CD14-positive monocyte (primary cell): ENCODE measurements around the gene JAK1. TPM values are rescaled to one million over a fixed set of nuclear protein-coding genes. Genes with fewer than 3 reads are reported as not detected.
"Not testable (repeated sequence)": the region's sequence is repeated elsewhere in the genome, so short reads cannot be mapped to it uniquely, and the experiment has no call there.

Source experiments
- DNase-seq, 3 donors: peaks; one replicate each; pipeline ENCODE4 v3.0.0-alpha.2; 2011 to 2022
- H2AFZ ChIP-seq: 2 replicates; pipeline ENCODE4 v1.6.0; 2012; ENCODE audit warnings: mild to moderate bottlenecking, low read depth, low read length, inconsistent platforms; ENCODE audit not compliant: insufficient read depth, poor library complexity, severe bottlenecking
- H3K27ac ChIP-seq, 2 donors: 1 replicate in 1 of 2; 2 replicates in 1 of 2; pipeline ENCODE4 v1.5.1; 2012 to 2013; ENCODE audit warnings: low read length in 2 of 2, control low read depth in 1 of 2, inconsistent platforms in 1 of 2, low read depth in 1 of 2, mild to moderate bottlenecking in 1 of 2
- H3K27me3 ChIP-seq, 2 donors: one replicate each; pipeline versions ENCODE4 v1.6.0 to v1.6.1; 2011 to 2013; ENCODE audit warnings: low read length in 2 of 2; ENCODE audit not compliant: control insufficient read depth in 2 of 2, insufficient read depth in 2 of 2
- H3K36me3 ChIP-seq, 2 donors: replicated peaks in 1 of 2; 1 replicate in 1 of 2; 2 replicates in 1 of 2; pipeline versions ENCODE4 v1.5.1 to v1.6.1; 2012 to 2013; ENCODE audit warnings: low read length in 2 of 2, control low read depth in 1 of 2, inconsistent platforms in 1 of 2, mild to moderate bottlenecking in 1 of 2; ENCODE audit not compliant: insufficient read depth in 2 of 2, control insufficient read depth in 1 of 2
- H3K4me1 ChIP-seq, 2 donors: 1 replicate in 1 of 2; 2 replicates in 1 of 2; pipeline versions ENCODE4 v1.5.1 to v1.6.1; 2012 to 2013; ENCODE audit warnings: low read length in 2 of 2, control low read depth in 1 of 2, inconsistent platforms in 1 of 2, mild to moderate bottlenecking in 1 of 2, moderate library complexity in 1 of 2; ENCODE audit not compliant: insufficient read depth in 2 of 2, control insufficient read depth in 1 of 2
- H3K4me2 ChIP-seq: replicated peaks from 2 replicates; pipeline ENCODE3; 2012; ENCODE audit warnings: low read length, moderate library complexity, mild to moderate bottlenecking; ENCODE audit not compliant: poor library complexity, severe bottlenecking; ENCODE audit errors: extremely low read depth
- H3K4me3 ChIP-seq, 3 experiments: fragments of 200-600 bp in 1 of 3; sonication (generic) in 1 of 3; replicated peaks in 1 of 3; 1 replicate in 2 of 3; 2 replicates in 1 of 3; pipeline ENCODE4 v1.5.1; 2011 to 2013; ENCODE audit warnings: low read length in 3 of 3, mild to moderate bottlenecking in 3 of 3, control low read depth in 2 of 3, low read depth in 2 of 3, inconsistent platforms in 1 of 3, moderate library complexity in 1 of 3
- H3K79me2 ChIP-seq: 2 replicates; pipeline ENCODE4 v1.6.0; 2012; ENCODE audit warnings: mild to moderate bottlenecking, control low read depth, inconsistent platforms, low read length, moderate library complexity; ENCODE audit not compliant: insufficient read depth
- H3K9ac ChIP-seq: 2 replicates; pipeline ENCODE4 v1.6.0; 2017; ENCODE audit warnings: low read length, mild to moderate bottlenecking; ENCODE audit not compliant: insufficient read depth, poor library complexity, severe bottlenecking
- H3K9me3 ChIP-seq, 2 donors: replicated peaks in 1 of 2; 1 replicate in 1 of 2; 2 replicates in 1 of 2; pipeline versions ENCODE4 v1.5.1 to v1.6.1; 2012 to 2013; ENCODE audit warnings: low read length in 2 of 2, control low read depth in 1 of 2; ENCODE audit not compliant: control insufficient read depth in 1 of 2, insufficient read depth in 1 of 2
- H4K20me1 ChIP-seq: 2 replicates; pipeline ENCODE4 v1.6.0; 2012; ENCODE audit warnings: mild to moderate bottlenecking, low read length, control low read depth, moderate library complexity; ENCODE audit not compliant: insufficient read depth
- H3K27ac Mint-ChIP-seq, 7 donors: one replicate each; pipeline ENCODE4 v1.8.0; 2020; ENCODE audit warnings: mild to moderate bottlenecking in 7 of 7, mixed read lengths in 7 of 7, moderate library complexity in 6 of 7, inconsistent platforms in 2 of 7
- H3K27me3 Mint-ChIP-seq, 3 donors: one replicate each; pipeline ENCODE4 v1.8.0; 2021 to 2022; ENCODE audit warnings: low read depth in 3 of 3, mild to moderate bottlenecking in 3 of 3, mixed read lengths in 3 of 3, moderate library complexity in 3 of 3, inconsistent platforms in 1 of 3
- H3K36me3 Mint-ChIP-seq, 2 donors: one replicate each; pipeline ENCODE4 v1.8.0; 2020; ENCODE audit warnings: mixed read lengths in 2 of 2, inconsistent platforms in 1 of 2, mild to moderate bottlenecking in 1 of 2
- H3K4me1 Mint-ChIP-seq: one replicate; pipeline ENCODE4 v1.8.0; 2020; ENCODE audit warnings: mild to moderate bottlenecking, mixed read lengths
- H3K4me3 Mint-ChIP-seq, 2 donors: one replicate each; pipeline ENCODE4 v1.8.0; 2020; ENCODE audit warnings: mild to moderate bottlenecking in 2 of 2, mixed read lengths in 2 of 2, moderate library complexity in 1 of 2
- H3K9me3 Mint-ChIP-seq, 7 donors: one replicate each; pipeline ENCODE4 v1.8.0; 2020 to 2022; ENCODE audit warnings: mixed read lengths in 7 of 7, mild to moderate bottlenecking in 6 of 7, moderate library complexity in 6 of 7, inconsistent platforms in 2 of 7
- WGBS: methylation state at CpG from one replicate; pipeline ENCODE4 v1.1.5; 2013; ENCODE audit warnings: missing lambda C conversion rate; ENCODE audit not compliant: insufficient coverage; 5-methylcytosine and 5-hydroxymethylcytosine counted together
- intact Hi-C, 2 donors: fragments of 100-400 bp; cut with micrococcal nuclease; formaldehyde crosslinking; loops; one replicate each; pipeline versions ENCODE4 v1.15.0 to v1.15.1; 2023
- polyA plus RNA-seq, 3 donors: library from polyadenylated mRNA; depleted of rRNA in 1 of 3; unstranded in 2 of 3; stranded (reverse) in 1 of 3; fragments of 300-500 nt in 2 of 3; fragments of >200 nt in 1 of 3; fragmentation: Illumina TruSeq in 2 of 3; gene quantifications; 1 replicate in 2 of 3; 2 replicates in 1 of 3; pipeline ENCODE4 v1.2.3, GENCODE V29; 2012 to 2021
- TF ChIP-seq, protein P1 (sequence below): fragments of 200-600 bp; IDR thresholded peaks from one replicate; pipeline ENCODE4 v1.8.0; 2022; ENCODE audit warnings: antibody characterized with exemption, mild to moderate bottlenecking

JAK1 gene
- polyA plus RNA-seq, 3 donors: 43.1 to 76.2 (median 72.6) TPM

DNA sequence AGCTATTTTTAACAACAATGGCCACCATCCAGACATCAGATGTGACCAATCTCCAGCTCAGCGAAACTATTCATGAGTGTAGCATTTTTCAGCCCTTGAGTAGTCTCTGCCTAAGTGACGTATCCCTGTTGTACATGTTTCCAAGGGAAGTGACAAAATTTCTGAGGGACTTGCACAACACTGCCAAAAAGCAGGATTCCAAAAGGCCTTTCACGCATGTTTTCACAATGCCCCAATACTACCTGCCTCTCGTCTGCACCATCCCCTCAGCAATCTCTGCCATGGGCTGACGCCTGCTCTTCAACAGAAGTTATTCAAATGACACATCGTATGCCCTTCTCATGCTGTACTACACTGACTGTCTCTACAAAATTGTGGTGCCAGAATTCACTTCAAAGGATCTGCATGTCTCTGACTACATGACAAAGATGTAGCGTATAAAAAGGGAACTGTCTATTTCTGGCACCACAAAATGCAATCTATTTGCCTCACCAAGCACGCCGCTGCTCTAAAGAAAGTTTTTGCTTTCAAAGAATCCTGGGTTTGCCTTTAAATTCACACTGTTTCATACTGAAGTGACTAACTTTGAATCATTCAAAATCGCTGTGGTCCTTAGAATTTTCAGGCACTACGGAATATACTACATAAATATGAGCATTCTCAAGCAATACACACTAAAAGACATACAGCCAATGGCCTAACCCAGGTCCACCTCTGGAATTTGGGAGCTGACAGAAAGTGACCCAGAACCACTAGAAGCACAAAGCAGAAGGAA is 32.9 kb downstream of the JAK1 start:
- Histone ChIP-seq H3K27ac (peak overlapping the region; percentile 70 to 92), H3K79me2 (peaks cover 82% of the 10 kb centered on the region), H2AFZ (no peak overlapping the region), H4K20me1 (peaks cover 98% of the 10 kb centered on the region), H3K4me1 (peaks cover 37 to 42% of the 10 kb centered on the region in 2 donors), H3K9ac (peak overlapping the region; percentile 48), H3K9me3 (no peaks in the 10 kb centered on the region), H3K4me2 (peak overlapping the region; percentile 62), H3K27me3 (no peaks in the 10 kb centered on the region), H3K36me3 (no peaks in the 10 kb centered on the region), H3K4me3 (peak overlapping the region in 2 of 3 experiments; percentile 8 to 48)
- Mint-ChIP-seq H3K36me3 (peaks cover 5 to 8% of the 10 kb centered on the region in 2 donors), H3K4me1 (peaks cover 54% of the 10 kb centered on the region), H3K27ac (peak overlapping the region; percentile 95 to 99 (median 98)), H3K4me3 (peak overlapping the region; percentile 61 to 79), H3K9me3 (peaks cover 0 to 2% (median 0%) of the 10 kb centered on the region in 7 donors), H3K27me3 (peaks cover 0 to 3% (median 2%) of the 10 kb centered on the region in 3 donors)
- DNase-seq: peak; percentile 89 to 97 (median 94)
- intact Hi-C loops: loop anchor here (5.0 to 10.0 kb wide), 3 partner anchors 34 to 71 kb away; partner anchors contain the start of gene JAK1 (in 2 of the 2)
- 5% methylated on average over 10 of the region's 11 CpGs for WGBS
- TF ChIP-seq, protein P1, sequence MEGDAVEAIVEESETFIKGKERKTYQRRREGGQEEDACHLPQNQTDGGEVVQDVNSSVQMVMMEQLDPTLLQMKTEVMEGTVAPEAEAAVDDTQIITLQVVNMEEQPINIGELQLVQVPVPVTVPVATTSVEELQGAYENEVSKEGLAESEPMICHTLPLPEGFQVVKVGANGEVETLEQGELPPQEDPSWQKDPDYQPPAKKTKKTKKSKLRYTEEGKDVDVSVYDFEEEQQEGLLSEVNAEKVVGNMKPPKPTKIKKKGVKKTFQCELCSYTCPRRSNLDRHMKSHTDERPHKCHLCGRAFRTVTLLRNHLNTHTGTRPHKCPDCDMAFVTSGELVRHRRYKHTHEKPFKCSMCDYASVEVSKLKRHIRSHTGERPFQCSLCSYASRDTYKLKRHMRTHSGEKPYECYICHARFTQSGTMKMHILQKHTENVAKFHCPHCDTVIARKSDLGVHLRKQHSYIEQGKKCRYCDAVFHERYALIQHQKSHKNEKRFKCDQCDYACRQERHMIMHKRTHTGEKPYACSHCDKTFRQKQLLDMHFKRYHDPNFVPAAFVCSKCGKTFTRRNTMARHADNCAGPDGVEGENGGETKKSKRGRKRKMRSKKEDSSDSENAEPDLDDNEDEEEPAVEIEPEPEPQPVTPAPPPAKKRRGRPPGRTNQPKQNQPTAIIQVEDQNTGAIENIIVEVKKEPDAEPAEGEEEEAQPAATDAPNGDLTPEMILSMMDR: no peak

DNA sequence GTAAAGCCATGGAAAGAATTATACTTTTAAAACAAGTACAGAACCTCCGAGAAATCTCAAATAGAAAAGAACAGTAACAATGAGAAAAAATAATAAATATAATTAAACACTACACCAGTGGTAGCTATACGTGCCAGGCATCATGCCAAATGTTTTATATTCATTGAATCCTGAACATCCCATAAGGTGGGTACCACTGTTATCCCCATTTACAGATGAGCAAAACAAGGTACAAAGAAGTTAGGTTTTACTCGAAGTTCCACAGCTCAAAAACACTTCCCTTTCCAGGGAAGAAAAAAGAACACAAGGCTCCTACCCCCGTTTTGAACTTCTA is 33.4 kb downstream of the JAK1 start:
- peaks cover 52% of the 10 kb centered on the region for H3K4me1 Mint-ChIP-seq
- intact Hi-C loops: loop anchor here (5.0 to 10.0 kb wide), 3 partner anchors 34 to 72 kb away; partner anchors contain the start of gene JAK1 (in 2 of the 2)
- H3K4me1 ChIP-seq: peaks cover 37 to 42% of the 10 kb centered on the region in 2 donors

DNA sequence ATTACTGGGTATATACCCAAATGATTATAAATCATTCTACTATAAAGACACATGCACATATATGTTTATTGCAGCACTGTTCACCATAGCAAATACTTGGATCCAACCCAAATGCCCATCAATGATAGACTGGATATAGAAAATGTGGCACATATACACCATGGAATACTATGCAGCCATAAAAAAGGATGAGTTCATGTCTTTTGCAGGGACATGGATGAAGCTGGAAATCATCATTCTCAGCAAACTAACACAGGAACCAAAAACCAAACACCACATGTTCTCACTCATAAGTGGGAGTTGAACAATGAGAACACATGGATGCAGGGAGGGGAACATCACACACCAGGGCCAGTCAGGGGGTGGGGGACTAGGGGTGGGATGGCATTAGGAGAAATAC is 35.7 kb downstream of the JAK1 start:
- H3K4me3 Mint-ChIP-seq, H3K27me3 ChIP-seq: not testable (repeated sequence)

More for the DNA sequence above, 33.4 kb downstream of the JAK1 start:
- Mint-ChIP-seq H3K9me3 (peaks cover 0 to 2% (median 0%) of the 10 kb centered on the region in 7 donors), H3K4me3 (peak overlapping the region in 1 of 2 donors; percentile 46), H3K36me3 (peaks cover 5 to 8% of the 10 kb centered on the region in 2 donors), H3K27me3 (peaks cover 0 to 3% (median 2%) of the 10 kb centered on the region in 3 donors), H3K27ac (peak overlapping the region; percentile 95 to 99 (median 98))
- peak overlapping the region in 1 of 3 experiments; percentile 48 for H3K4me3 ChIP-seq
- no peak overlapping the region for H2AFZ ChIP-seq
- no peak for DNase-seq
- no peak overlapping the region for H3K9ac ChIP-seq
- peaks cover 82% of the 10 kb centered on the region for H3K79me2 ChIP-seq
- H3K9me3 ChIP-seq: no peaks in the 10 kb centered on the region
- no peaks in the 10 kb centered on the region for H3K27me3 ChIP-seq
- peaks cover 98% of the 10 kb centered on the region for H4K20me1 ChIP-seq
- no peaks in the 10 kb centered on the region for H3K36me3 ChIP-seq
- H3K27ac ChIP-seq: peak overlapping the region in 1 of 2 donors; percentile 92
- TF ChIP-seq, protein P1: no peak
- H3K4me2 ChIP-seq: peak overlapping the region; percentile 62
- WGBS: no CpG with 5 or more reads among the region's 4 CpGs

More for the DNA sequence above, 35.7 kb downstream of the JAK1 start:
- Histone ChIP-seq H3K4me1 (peaks cover 37 to 38% of the 10 kb centered on the region in 2 donors), H3K79me2 (peaks cover 82% of the 10 kb centered on the region), H4K20me1 (peaks cover 98% of the 10 kb centered on the region)
- not testable (repeated sequence) for H3K36me3 ChIP-seq, H3K27me3 Mint-ChIP-seq, H3K4me2 ChIP-seq, H3K27ac Mint-ChIP-seq, H3K9me3 Mint-ChIP-seq, H3K27ac ChIP-seq, H3K9me3 ChIP-seq, H3K9ac ChIP-seq, DNase-seq, H3K4me3 ChIP-seq, H2AFZ ChIP-seq
- intact Hi-C loops: loop anchor here (5.0 to 10.0 kb wide), 3 partner anchors 33 to 74 kb away; partner anchors contain the start of gene JAK1 (in 2 of the 2)
- peaks cover 14% of the 10 kb centered on the region in 2 donors for H3K36me3 Mint-ChIP-seq
- peaks cover 55% of the 10 kb centered on the region for H3K4me1 Mint-ChIP-seq
